ENCODE results near the gene FAM170B.

FAM170B gene

GRCh38 chr10:49170632-49171325 is 37.0 kb upstream of the FAM170B start:
- H3K4me2 ChIP-seq (ENCODE audit: low read length) = no peak overlapping the region

GRCh38 chr10:49169776-49170175 is 36.0 kb upstream of the FAM170B start:
- no peaks in the 10 kb centered on the region for H3K79me2 ChIP-seq (ENCODE audit: control insufficient read depth, low read length)
- H3K4me1 ChIP-seq (ENCODE audit: control insufficient read depth, low read length) = peaks cover 9% of the 10 kb centered on the region
- H4K20me1 ChIP-seq (ENCODE audit: control insufficient read depth, insufficient read depth, low read depth, low read length) = no peaks in the 10 kb centered on the region
- no peak overlapping the region for H3K27ac ChIP-seq (ENCODE audit: low read depth, low read length)
- no peak overlapping the region for H3K4me2 ChIP-seq (ENCODE audit: low read length)
- no peaks in the 10 kb centered on the region for H3K36me3 ChIP-seq (ENCODE audit: control insufficient read depth, low read length)
- H3K9me3 ChIP-seq (ENCODE audit: control insufficient read depth, insufficient read depth, low read length) = no peaks in the 10 kb centered on the region
- H3F3A ChIP-seq (ENCODE audit: control insufficient read depth, insufficient read depth) = no peaks in the 10 kb centered on the region
- H3K4me3 ChIP-seq (ENCODE audit: low read length) = no peak overlapping the region
- H3K27me3 ChIP-seq (ENCODE audit: control insufficient read depth, low read length) = no peaks in the 10 kb centered on the region
- TF ChIP-seq CTCF (IDR thresholded peaks at IDR 0.05; ENCODE audit: low read depth, low read length, poor library complexity, severe bottlenecking) = no peak
- TF ChIP-seq EZH2phosphoT487 (IDR thresholded peaks at IDR 0.05; ENCODE audit: borderline replicate concordance, low read length) = no peak
- H3K9me2 ChIP-seq (replicated peaks; ENCODE audit: control insufficient read depth, low read length) = no peaks in the 10 kb centered on the region

More at GRCh38 chr10:49170632-49171325, 37.0 kb upstream of the FAM170B start:
- TF ChIP-seq CTCF (IDR thresholded peaks at IDR 0.05; ENCODE audit: low read depth, low read length, poor library complexity, severe bottlenecking) (no peak), EZH2phosphoT487 (IDR thresholded peaks at IDR 0.05; ENCODE audit: borderline replicate concordance, low read length) (no peak)
- no peaks in the 10 kb centered on the region for H3K36me3 ChIP-seq (ENCODE audit: control insufficient read depth, low read length)
- H4K20me1 ChIP-seq (ENCODE audit: control insufficient read depth, insufficient read depth, low read depth, low read length) = no peaks in the 10 kb centered on the region
- H3F3A ChIP-seq (ENCODE audit: control insufficient read depth, insufficient read depth) = no peaks in the 10 kb centered on the region
- H3K4me1 ChIP-seq (ENCODE audit: control insufficient read depth, low read length) = peaks cover 9% of the 10 kb centered on the region
- H3K4me3 ChIP-seq (ENCODE audit: low read length) = no peak overlapping the region
- no peaks in the 10 kb centered on the region for H3K79me2 ChIP-seq (ENCODE audit: control insufficient read depth, low read length)
- no peaks in the 10 kb centered on the region for H3K9me2 ChIP-seq (replicated peaks; ENCODE audit: control insufficient read depth, low read length)
- H3K27ac ChIP-seq (ENCODE audit: low read depth, low read length) = no peak overlapping the region
- no peaks in the 10 kb centered on the region for H3K27me3 ChIP-seq (ENCODE audit: control insufficient read depth, low read length)
- no peaks in the 10 kb centered on the region for H3K9me3 ChIP-seq (ENCODE audit: control insufficient read depth, insufficient read depth, low read length)

GRCh38 chr10:49168831-49169500 is 35.1 kb upstream of the FAM170B start:
- Histone ChIP-seq H3K27me3 (ENCODE audit: control insufficient read depth, low read length) (no peaks in the 10 kb centered on the region), H3F3A (ENCODE audit: control insufficient read depth, insufficient read depth) (no peaks in the 10 kb centered on the region), H3K9me2 (replicated peaks; ENCODE audit: control insufficient read depth, low read length) (no peaks in the 10 kb centered on the region), H4K20me1 (ENCODE audit: control insufficient read depth, insufficient read depth, low read depth, low read length) (no peaks in the 10 kb centered on the region), H3K27ac (ENCODE audit: low read depth, low read length) (no peak overlapping the region), H3K36me3 (ENCODE audit: control insufficient read depth, low read length) (no peaks in the 10 kb centered on the region), H3K4me2 (ENCODE audit: low read length) (no peak overlapping the region), H3K4me3 (ENCODE audit: low read length) (no peak overlapping the region), H3K4me1 (ENCODE audit: control insufficient read depth, low read length) (peaks cover 13% of the 10 kb centered on the region), H3K9me3 (ENCODE audit: control insufficient read depth, insufficient read depth, low read length) (no peaks in the 10 kb centered on the region), H3K79me2 (ENCODE audit: control insufficient read depth, low read length) (no peaks in the 10 kb centered on the region)
- TF ChIP-seq EZH2phosphoT487 (IDR thresholded peaks at IDR 0.05; ENCODE audit: borderline replicate concordance, low read length) (no peak), CTCF (IDR thresholded peaks at IDR 0.05; ENCODE audit: low read depth, low read length, poor library complexity, severe bottlenecking) (no peak)
